Liver (tissue), 3 donors: Measurements from ENCODE around the gene CES4A.

ENCODE experiments used
- GABPA ChIP-seq, 2 donors: IDR thresholded peaks in 1 of 2; conservative IDR thresholded peaks in 1 of 2; 2 replicates each; pipeline ENCODE4 v1.6.1; 2016; ENCODE audit warnings: antibody characterized with exemption in 2 of 2, mild to moderate bottlenecking in 1 of 2, moderate library complexity in 1 of 2
- ZBTB33 ChIP-seq: IDR thresholded peaks from 2 replicates; pipeline ENCODE4 v1.6.1; 2016; ENCODE audit warnings: antibody characterized with exemption
- TF ChIP-seq, protein P1 (sequence below): fragments of 150-350 bp; IDR thresholded peaks from 2 replicates; pipeline ENCODE4 v1.5.1; 2017; ENCODE audit warnings: improper control_type of control experiment, low read depth, low read length; ENCODE audit not compliant: missing input control
- donor health status: healthy.
- donor health status: healthy.

- TF ChIP-seq, protein P1, sequence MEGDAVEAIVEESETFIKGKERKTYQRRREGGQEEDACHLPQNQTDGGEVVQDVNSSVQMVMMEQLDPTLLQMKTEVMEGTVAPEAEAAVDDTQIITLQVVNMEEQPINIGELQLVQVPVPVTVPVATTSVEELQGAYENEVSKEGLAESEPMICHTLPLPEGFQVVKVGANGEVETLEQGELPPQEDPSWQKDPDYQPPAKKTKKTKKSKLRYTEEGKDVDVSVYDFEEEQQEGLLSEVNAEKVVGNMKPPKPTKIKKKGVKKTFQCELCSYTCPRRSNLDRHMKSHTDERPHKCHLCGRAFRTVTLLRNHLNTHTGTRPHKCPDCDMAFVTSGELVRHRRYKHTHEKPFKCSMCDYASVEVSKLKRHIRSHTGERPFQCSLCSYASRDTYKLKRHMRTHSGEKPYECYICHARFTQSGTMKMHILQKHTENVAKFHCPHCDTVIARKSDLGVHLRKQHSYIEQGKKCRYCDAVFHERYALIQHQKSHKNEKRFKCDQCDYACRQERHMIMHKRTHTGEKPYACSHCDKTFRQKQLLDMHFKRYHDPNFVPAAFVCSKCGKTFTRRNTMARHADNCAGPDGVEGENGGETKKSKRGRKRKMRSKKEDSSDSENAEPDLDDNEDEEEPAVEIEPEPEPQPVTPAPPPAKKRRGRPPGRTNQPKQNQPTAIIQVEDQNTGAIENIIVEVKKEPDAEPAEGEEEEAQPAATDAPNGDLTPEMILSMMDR, result no peak
- TF ChIP-seq ZBTB33 (no peak), GABPA (IDR thresholded peaks at IDR 0.05 in 1 of 2, conservative IDR thresholded peaks at IDR 0.05 in 1 of 2) (peak in 1 of 2 donors; percentile 37)
These were observed 24.3 kb upstream of the CES4A start for GRCh38 chr16:66964049-66964448.
